ENCODE results near the gene KRTAP10-3.
A peak's percentile ranks its signal among the peaks of the same experiment; 100 is the strongest.

Gene KRTAP10-3

DNA sequence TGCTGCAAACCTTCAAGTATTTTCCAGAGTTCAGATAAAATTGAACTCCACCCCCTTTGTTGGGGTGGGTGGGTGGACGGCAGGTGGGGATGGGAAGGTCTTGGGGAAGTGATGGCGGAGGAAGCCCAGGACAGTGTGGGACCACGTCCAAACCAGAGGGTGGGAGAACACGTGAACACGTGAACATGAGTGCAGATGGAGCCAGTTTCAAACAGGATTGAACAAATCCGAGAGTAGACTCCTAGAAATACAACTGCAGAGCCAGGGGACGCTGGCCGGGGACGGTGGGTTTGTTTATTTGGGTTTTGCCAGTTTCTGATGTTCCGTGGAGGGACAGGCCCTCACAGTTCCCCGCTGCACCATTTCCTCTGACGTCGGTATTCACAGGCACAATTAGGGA lies 10.2 kb downstream of the KRTAP10-3 start:
- no peak for DNase-seq (ENCODE audit: low read depth in 2 of 2)

DNA sequence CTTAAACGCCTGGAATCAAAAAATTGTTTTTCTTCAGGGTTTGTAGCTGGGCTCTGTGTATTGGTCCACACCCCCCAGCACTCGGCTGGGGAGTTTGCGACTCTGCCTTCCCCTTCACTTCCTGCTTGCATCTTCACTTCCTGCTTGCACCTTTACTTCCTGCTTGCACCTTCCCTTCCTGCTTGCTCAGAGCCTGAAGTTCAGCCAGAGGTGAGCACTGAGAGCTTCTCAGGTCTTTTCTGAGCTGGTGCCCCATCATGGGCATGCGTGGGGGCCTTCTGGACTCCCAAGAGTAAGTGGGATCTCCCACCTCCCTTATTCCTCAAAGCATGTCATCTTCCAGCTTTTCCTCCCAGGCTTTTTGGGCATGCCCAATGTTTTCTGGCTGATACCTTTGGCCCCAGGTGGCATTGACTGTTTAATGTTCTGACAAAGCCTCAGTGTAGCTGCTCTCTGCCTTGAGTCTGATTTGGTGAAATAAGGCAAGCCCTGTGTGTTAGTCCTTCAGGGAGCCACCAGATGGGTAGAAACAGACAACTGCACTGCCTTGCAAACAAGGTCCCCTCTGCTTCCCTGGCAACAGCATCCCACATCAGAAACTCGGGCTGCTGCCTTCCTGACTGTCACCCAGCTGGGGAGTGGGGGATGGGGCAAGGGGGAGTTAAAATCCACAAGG lies 10.8 kb downstream of the KRTAP10-3 start:
- DNase-seq (ENCODE audit: low read depth in 2 of 2), result peak; percentile 5 to 9

DNA sequence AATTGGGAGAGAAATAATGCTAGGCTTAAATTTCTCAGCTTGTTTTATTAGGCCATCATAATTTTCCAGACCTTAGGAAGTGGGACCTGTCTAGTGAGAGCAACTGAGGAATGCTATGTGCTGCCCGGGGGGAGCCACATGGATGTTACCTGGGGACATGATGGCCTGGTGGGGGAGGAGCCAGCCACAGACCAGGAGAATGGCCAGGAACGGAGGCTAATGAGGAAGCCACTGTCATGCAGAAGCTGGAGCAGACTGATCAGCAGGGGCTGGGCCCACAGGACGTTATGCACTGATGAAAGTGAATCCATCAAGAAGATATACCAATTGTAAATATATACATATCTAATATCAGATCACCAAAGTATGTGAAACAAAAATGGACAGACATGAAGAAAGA lies 14.0 kb downstream of the KRTAP10-3 start:
- DNase-seq (ENCODE audit: low read depth in 2 of 2), result no peak

DNA sequence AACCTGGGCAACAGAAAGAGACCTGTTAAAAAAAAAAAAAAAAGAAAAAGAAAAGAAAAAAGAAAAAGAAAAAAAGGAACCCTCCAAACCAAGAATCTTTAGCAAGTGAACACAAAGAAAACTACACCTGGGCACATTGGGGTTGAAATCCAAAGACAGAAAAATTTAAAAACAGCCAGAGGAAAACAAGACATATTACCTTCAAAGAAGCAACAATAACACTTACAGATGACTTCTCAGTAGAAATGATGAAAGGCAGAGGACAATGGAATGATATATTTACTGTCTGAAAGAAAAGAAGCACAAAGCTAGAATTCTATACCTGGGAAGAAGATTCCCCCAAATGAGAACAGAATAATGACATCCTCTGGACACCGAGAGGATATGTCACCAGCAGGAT lies 15.9 kb downstream of the KRTAP10-3 start:
- DNase-seq (ENCODE audit: low read depth in 2 of 2), result no peak

DNA sequence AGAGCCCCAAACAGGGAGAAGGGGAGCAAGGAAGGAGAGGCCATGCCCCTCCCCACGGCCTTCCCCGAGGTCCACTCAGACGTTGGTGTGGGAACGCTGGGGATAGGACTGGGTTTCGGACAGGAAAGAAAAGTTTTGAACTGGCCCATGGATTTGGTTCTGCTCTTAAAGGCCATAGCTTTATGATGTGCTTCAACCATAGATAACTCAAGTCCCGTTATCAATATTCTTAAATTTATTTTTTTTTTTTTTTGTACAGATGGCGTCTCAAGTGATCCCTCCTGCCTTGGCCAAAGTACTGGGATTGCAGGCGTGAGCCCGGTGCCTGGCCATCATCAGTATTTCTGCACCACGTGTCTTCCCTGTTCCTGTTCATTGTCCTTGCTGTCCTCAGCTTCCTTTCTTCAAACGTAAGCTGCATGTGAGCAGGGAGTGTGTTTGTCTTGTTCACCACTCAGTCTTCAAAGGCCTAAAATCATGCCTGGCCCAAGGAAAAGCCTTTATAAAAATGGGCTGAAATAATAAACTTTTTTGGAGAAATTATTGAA lies 17.8 kb downstream of the KRTAP10-3 start:
- no peak for DNase-seq (ENCODE audit: low read depth in 2 of 2)

DNA sequence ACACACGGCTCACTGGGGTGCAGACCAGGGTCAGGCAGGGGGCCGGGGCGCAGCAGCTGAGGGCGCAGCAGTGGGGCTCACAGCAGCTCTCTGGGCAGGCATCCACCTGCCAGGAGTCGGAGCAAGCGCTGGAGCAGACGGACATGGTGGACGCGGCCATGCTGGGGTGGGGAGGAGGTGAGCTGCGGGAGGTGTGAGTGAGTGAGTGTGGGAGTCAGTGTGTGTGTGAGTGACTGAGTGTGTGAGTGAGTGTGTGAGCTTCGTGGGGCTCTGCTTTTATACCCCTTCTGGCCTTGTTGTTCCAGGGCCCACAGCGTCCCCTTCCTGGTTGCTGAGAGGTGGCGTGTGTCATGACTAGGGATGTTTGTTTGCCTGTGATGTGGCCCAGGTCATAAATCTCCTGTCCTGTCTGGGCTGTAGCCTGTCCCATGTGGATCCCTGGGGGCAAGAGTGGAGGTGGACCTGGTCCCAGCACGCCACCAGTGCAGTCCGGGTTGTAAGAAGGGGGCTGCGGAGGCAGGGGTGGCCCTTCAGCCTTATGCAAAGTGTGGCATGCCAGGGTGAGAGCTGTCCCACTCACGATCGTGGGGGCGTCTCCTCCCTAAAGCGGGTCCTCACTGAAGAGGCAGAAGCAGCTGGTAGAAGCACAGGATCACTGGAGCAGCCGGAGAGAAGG lies 18.5 kb downstream of the KRTAP10-3 start, which contains the start of gene KRTAP10-1:
Gene KRTAP10-1 (minus strand): TSS at position 205 of the 676 bp plus-strand sequence. CDS start 45 bp downstream, at position 160.
- DNase-seq (ENCODE audit: low read depth in 2 of 2), result no peak

DNA sequence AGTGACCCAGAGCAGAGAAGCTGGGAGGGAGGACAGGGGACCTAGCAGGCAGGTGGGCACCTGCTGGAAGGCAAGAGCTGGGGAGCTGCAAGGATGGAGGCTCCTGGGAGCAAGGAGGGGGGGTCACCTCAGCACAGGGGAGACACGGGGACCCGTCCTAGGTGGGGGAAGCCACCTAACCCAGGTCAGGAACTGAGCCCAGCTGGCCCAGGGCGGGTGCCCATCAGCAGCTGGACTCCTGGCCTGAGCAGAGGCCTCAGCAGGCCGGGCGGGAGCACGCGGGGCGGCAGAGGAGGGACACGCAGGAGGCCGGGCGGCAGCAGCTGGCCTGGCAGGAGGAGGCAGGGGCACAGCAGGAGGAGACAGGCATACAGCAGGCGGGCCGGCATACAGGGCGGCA lies 19.5 kb downstream of the KRTAP10-3 start:
- DNase-seq (ENCODE audit: low read depth in 2 of 2), result no peak

DNA sequence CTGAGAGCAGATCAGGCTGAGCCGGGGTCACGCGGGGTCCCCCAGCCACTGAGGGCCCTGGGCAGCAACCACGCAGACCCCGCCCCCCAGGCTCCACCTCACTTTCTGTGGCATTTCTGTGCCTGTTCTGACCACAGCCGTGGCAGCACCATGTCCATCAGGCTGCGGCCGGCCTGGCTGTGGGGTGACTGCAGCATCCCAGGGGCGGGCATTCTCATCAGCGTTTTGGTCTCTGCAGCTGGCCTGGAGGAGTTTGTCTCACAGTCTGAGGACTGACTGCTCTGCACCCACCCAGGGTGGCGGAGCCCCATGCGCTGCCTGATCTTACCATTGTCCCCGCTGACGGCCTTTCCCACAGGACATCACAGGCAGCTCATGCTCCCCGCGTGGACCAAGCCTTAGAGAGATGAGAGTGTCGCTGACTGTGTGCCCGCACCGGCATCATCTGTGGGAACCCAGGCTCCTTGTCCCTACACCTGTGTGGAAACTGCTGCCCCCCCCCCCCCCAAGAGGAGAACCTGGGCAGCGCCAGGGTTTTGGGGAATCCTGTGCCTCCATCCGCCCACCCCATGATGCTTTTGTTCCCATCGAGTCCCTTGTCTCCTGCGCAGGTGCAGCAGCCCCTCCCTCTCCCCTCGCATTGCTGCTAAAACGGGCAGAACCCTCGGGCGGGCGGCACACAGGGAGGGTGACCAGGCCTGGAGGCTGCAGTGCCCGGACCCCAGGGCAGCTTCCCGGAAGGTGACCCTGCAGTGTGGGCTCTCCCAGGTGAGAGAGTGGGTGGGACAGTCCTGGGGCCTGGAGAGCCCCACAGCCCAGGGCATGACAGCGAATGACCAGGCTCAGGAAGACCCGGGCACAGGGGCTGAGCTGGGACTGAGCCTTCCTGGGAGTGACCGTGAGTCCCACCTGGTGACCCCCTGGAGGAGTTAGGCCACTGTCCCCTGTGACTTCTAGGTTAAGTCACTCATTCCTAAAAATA lies 20.4 kb downstream of the KRTAP10-3 start:
- DNase-seq (ENCODE audit: low read depth in 2 of 2), result no peak

DNA sequence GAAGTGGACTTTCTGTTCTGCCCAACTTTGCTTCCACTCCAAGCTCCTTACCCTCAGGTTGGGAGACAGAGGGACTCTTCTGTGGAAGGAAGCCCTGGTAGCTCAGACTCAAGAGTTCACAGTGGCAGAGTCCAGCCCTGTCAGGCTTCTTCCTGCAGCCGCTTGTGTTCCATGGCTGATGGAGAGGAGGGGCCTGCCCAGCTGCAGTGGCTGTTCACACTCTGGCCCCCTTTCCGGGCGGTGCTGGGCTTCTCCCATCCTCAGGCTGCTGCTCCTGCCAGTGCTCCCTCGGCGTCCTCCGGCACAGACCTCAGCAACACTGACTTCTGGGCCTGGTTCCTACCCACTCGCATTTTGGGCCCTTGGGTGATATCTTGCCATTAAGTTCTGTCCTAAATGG lies 22.6 kb downstream of the KRTAP10-3 start:
- no peak for DNase-seq (ENCODE audit: low read depth in 2 of 2)

DNA sequence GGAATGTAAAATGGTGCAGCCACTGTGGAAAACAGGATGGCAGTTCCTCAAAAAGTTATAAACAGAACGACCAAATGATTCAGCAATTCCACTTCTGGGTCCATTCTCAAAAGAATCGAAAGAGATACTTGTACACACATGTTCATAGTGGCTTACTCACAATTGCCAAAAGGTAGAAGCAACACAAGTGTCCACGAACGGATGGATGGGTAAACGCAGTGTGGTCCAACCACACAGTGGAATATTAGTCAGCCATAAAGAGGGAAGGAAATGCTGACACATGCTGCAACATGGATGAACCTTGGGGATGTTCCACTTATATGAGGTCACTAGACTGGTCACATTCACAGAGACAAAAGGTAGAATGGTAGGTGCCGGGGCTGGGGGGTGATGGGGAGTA lies 23.9 kb downstream of the KRTAP10-3 start:
- DNase-seq (ENCODE audit: low read depth in 2 of 2), result no peak

DNA sequence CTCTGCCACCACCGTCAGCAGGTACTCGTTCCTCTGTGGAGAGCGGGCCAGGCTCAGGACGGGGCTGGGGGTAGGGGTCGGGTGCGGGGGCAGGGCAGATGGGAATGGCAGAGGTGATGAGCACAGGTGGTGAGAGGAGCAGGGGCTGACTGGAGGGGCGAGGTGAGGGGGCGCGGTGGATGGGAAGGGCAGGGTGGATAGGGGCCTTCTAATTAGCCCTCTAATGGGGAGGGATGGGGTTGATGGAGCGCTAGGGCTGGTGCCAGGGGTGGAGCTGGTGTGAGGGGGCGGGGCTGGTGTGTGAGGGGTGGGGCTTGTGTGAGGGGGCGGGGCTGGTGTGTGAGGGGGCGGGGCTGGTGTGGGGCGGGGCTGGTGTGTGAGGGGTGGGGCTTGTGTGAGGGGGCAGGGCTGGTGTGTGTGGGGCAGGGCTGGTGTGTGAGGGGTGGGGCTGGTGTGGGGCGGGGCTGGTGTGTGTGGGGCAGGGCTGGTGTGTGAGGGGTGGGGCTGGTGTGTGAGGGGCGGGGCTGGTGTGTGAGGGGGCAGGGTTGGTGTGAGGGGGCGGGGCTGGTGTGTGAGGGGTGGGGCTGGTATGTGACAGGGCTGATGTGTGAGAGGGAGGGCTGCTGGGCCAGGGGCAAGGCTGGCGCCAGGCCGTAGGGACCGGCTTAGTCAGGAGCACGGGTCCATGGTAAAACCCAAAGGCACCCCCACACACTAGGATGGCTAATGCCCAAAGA lies 24.5 kb downstream of the KRTAP10-3 start:
- DNase-seq (ENCODE audit: low read depth in 2 of 2), result no peak

DNA sequence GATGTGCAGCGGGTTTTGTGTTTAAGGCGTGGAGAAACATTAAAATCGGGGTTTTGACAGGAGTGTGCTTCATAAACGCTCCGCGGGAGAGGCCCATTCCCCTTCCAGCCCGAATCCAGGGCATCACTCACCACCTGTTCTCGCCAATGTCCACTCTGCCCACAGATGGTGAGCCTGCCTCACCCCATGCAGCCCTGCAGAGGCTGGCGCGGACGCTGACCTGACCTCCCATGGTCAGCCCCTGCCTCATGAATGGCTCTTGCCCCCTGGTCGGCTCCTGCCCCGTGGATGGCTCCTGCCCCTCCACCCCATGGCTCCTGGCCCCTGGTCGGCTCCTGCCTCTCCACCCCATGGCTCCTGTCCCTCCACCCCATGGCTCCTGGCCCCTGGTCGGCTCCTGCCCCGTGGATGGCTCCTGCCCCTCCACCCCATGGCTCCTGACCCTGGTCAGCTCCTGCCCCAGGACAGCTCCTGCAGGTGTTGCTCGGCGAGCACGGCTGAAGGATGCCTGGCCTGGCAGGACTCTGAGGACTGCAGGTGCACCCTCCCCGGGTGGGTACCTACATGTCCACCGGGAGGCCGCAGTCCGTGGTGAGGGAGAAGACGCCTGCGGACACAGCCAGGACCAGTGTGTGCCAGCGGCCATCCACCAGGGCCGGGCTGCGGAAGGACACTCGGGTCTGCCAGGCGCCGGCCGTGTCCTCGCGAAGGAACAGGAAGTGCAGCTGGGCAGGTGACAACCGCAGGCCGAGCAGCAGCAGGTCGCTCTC lies 25.3 kb downstream of the KRTAP10-3 start:
- no peak for DNase-seq (ENCODE audit: low read depth in 2 of 2)

DNA sequence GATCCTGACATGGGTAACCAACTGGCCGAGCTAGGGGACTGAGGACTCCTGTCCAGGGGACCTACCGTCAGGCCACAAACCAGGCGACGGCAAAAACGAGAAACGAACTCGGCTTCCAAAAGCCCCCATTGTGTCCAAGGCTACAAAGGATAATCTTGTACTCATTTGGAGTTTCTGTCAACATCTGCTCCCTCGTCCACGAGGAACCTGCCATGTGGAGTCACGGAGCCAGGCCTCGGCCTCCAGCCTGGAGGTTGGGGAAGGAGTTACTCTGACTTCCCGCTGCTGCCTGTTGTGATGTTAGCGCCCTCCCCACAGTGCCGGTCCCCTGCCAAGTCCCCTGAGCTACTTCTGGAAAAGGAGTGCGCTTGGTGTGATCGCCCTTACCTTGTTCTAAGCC lies 25.9 kb downstream of the KRTAP10-3 start:
- no peak for DNase-seq (ENCODE audit: low read depth in 2 of 2)

DNA sequence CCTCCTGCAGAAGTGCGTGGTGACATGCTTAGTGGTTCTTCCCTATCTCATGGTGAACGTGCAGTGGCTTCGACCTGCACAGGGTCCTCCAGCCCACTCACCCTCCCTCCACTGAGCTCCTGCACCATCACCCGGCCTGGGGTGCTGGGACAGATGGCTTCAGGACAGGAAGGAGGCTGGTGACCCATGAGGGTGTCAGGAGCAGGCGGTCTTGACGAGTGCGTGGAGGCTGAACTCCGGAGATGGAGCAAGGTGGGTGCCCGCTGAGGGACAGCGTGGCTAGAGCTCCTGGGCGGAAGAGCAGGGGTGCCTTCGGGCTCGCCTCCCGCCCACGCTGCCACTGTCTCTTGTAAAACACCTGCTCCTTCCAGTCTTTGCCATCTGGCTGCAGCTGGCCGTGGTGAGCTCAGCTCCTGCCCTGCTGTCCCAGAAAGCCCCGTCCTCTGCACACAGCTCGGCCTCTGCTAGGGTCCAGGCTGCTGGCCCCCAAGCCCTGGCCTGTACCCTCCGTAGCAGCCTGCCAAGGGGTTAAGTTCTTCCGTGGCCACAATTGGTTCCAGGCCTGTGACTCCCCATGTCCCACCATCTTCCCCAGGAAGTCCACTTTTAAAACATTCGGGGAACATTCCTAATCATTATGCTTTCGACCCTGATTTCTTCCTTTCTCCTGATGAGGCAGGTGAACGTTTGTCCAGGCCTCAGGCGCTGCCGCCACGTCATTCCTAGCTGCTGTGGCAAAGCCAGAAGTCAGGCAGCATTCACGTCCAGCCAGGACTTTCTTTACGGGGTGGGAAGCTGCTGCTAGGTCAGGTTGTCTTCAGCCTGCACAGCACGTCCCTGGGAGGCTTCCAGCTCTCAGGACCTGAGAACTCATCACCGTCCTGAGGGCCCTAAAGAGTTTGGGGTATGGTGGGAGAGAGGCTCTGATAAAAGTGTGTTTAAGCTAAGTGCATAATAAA lies 26.7 kb downstream of the KRTAP10-3 start:
- DNase-seq (ENCODE audit: low read depth in 2 of 2), result no peak

DNA sequence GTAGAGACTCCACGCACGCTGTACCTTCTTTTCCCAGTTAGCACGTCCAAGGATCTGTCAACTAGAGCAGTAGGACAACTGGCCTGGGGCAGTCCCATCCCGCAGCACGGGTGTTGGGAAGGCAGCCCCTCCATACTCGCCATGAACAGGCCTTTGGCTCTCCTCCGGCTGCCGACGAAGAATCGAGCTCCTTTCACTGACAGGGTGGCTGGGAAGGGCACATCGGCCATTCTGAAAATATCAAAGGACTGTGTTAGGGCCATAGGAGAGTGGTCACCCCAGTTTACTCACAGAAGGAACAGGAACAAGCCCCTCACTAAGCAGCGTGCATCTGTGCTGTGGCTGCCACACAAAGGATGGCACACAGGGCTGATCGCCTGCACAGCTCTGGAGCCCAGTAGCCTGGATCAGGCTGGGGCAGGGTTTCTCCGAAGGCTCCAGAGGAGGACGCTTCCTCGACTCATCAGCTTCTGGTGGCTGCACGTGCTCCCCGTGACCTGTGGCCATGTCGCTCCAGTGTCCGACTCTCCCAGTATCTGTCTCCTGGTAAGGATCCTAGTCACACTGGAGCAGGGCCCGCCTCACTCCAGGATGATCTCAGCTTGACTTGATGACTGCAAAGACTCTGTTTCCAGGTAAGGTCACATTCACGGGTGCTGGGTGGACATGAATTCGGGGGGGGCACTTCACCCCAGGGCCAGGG lies 27.5 kb downstream of the KRTAP10-3 start:
- no peak for DNase-seq (ENCODE audit: low read depth in 2 of 2)

DNA sequence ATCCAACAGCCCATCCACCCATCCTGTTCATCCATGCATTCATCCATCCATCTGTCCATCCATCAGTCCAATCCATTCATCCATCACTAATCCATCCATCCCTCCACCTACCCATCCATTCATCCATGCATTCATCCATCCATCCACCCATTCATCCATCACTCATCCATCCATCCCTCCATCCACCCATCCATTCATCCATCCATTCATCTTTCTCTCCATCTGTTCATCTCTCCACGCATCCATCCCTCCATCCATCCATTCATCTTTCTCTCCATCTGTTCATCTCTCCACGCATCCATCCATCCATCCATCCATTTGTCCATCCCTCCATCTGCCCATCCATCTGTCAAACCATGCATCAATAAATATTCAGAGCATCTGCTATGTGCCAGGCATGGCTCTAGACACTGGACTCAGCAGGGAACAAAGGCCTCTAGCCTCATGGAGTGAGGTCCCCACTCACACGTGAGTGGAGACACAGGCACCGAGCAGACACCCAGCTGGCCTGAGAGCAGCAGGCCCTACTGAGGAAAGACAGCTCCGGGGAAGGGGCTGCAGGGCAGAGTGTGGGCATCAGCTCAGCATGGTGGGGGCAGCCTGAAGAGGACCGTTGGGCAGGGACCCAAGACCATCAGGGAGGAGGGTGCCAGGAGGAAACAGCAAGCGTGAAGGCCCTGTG lies 28.2 kb downstream of the KRTAP10-3 start:
- no peak for DNase-seq (ENCODE audit: low read depth in 2 of 2)

DNA sequence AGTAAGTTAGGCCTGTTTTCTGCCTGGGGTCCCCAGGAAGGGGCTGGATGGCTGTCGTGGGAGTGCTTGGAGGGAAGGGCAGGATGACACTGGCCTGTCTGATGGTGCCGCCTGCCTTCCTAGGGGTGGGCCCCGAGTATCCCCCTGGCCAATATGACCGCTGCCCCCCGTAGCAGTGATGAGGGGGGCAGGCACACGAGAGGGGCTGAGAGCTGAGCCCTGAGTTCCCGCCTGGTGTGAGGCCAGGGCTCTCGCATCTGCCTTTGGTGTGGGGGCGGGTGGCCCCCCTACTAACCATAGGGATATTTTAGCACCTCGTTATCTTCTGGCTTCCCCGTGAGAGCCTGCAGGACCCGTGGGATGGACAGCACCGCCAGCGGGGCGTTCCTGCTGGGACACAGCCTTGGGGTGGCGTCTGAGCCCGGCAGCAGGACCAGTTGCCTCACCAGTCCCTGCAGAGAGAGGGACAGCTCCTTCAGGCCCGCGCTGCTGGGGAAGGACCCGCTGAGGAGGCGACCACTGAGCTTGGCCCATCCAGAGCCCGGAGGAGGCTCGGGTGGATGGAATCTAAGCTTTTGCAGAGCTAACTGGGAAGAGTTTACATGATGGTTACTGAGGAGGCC lies 29.0 kb downstream of the KRTAP10-3 start:
- no peak for DNase-seq (ENCODE audit: low read depth in 2 of 2)

DNA sequence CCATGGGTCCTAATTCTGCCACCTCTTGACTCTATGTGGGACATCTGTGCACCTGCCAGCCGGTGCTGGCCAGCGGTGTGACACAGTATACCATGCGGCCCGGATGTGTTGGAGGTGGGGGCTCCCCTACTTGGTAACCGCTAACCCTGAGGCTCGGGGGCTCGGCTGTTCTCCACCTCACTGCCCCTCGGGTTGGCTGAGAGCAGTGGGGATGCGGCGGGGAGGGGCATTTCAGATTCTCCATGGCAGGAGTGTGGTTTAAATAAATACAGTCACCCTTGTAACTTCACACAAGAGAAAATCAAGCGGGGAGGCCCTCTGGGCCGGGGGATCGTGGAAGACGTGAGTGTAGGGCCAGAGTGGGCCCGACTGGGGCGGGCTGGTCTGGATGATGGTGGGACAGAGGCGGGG lies 29.6 kb downstream of the KRTAP10-3 start:
- no peak for DNase-seq (ENCODE audit: low read depth in 2 of 2)

All from stimulated activated CD4-positive, alpha-beta T cell treated with anti-CD3 and anti-CD28 coated beads, Interleukin-1b, Interleukin-23, amount 100 ng/mL, for 4 hours (primary cell).